ENCODE measurements around the gene POU5F1.
"Not testable (repeated sequence)": the region's sequence is repeated elsewhere in the genome, so short reads cannot be mapped to it uniquely, and the experiment has no call there.

Gene POU5F1

DNA sequence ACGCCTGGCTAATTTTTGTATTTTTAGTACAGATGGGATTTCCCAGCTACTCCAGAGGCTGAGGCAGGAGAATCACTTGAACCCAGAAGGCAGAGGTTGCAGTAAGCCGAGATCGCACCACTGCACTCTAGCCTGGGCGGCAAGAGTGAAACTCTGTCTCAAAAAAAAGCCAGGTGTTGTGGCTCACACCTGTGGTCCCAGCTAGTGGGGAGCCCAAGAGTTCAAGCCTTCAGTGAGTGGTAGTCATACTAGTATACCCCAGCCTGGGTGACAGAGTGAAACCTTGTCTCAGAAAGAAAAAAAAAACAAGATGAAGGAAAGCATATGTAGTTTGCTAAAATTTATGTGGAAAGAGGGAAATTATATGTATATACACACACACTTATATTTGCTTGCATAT, 20.0 kb upstream of the POU5F1 start:
- no peak for DNase-seq (ENCODE audit: low spot score)

DNA sequence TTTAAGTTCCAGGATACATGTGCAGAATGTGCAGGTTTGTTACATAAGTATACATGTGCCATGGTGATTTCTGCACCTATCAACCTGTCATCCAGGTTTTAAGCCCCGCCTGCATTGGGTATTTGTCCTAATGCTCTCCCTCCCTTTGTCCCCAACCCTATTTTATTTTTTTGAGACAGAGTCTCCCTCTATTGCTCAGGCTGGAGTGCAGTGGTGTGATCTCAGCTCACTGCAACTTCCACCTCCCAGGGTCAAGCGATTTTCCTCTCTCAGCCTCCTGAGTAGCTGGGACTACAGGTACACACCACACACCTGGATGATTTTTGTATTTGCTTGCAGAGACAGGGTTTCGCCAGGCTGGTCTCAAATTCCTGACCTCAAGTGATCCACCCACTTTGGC, 18.7 kb upstream of the POU5F1 start:
- DNase-seq (ENCODE audit: low spot score) = not testable (repeated sequence)

DNA sequence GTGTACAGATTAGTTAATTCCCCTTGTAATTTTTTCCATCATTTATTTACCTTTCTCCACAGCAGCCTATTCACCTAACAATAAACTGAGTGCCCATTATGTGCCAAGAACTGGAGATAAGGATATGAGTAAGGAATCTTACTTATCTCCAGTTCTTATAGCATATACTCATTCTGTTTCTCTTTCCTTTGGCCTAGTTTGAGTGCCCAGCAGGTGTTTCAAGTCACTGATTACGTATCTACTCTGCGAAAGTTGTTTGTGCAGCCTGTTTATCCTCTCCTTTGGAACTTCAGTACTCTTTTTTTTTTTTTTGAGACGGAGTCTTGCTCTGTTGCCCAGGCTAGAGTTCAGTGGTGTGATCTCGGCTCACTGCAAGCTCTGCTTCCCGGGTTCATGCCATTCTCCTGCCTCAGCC, 17.3 kb upstream of the POU5F1 start:
- DNase-seq (ENCODE audit: low spot score) = no peak

DNA sequence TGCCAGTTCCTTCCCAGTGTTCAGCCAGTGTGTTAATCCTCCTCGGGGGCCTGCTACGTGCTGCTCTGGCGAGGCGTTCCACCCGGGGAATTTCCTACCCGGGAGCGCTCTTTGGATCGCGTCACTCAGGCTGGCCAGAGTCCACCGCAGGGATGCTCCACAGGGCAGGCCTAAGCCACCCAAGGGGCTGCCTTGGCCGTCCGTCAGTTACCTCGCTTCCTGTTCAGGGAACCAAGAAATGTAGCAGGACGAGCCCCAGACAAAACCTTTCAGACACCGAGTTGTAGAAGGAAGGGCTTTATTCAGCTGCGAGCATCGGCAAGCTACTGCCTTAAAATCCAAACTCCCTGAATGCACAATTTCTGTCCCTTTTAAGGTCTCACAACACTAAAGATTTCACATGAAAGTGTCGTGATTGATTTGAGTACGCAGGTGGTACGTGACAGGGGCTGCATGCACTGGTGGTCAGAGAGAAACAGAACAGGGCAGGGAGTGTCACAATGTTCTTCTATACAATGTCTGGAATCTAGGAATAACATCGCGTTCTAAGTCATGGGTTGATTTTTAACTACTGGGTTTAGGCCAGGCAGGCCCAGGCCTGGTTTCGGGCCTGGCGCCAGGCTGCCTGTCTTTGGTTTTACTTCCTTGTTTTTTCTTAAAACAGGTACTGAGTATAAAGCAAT, 15.7 kb upstream of the POU5F1 start:
- DNase-seq (ENCODE audit: low spot score) = no peak

DNA sequence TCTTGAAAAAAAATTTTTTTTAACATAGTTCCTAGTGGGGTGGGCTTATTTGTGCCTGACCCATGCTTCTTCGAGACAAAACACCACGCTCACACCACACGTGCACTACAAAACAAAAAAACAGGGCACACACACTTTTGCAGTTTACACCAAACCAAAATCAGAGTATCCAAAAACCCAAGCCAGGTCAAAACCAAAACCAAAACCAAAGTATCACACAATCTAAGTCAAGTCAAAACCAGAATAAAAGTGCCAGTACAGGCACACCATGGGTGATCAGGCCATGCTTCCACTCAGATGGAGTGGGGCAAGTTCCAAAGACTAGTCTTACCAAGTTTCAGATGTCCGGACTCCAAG, 15.2 kb upstream of the POU5F1 start:
- DNase-seq (ENCODE audit: low spot score) = not testable (repeated sequence)

DNA sequence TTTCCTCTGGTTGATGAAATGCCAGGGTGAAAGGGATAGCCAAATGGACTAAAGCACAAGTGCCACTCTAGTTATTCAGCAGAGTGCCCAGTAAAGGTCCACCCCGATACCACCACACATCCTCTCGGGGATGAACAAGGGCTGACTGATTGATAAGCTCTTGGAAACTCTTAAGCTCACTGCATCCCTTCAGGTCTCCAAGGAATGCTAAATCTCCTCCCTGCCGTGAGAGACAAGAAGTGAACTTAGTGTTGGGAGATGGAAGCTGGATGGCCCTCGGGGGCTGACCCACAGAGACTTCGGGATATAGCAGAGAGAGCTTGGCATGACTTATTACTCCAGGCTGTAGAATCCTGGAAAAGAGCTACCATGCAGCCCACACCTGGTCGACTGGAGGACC, 13.4 kb upstream of the POU5F1 start:
- not testable (repeated sequence) for DNase-seq (ENCODE audit: low spot score)

DNA sequence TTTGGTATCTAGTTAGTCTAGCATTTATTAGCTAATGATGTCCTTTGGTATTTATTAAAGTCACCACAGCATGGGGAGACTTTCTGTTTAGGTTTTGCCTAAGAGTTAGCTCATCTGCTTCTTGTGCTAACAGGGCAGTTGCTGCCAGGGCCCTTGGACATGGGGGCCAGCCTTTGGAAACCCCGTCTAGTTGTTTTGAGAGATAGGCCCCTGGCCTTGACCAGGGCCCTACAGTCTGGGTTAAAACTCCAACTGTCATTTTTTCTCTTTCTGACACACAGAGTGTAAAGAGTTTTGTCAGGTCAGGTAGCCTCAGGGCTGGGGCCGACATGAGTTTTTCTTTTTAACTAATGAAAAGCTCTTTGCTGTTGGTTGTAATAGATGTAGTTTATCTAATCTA, 12.8 kb upstream of the POU5F1 start:
- not testable (repeated sequence) for DNase-seq (ENCODE audit: low spot score)

DNA sequence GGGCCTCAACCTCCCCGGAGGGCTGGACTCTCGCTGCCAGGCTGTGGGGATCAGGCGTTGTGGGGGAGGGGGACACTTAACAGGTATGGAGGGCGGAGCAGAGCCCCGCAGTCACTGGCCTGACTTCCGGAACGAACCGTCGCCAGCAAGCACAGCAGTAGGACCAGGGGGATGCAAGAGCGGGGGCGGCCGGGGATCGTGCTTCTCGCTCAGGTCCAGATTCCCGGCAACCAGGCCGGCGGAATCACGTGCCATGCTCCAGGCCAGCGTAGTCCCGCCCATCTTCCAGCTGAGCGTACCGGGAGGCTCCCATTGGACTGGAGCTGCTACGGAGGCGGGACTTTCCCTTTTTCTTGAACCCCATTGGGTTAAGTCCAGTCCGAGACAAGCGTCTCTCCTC, 10.0 kb upstream of the POU5F1 start:
- peak; percentile 48 for DNase-seq (ENCODE audit: low spot score)

DNA sequence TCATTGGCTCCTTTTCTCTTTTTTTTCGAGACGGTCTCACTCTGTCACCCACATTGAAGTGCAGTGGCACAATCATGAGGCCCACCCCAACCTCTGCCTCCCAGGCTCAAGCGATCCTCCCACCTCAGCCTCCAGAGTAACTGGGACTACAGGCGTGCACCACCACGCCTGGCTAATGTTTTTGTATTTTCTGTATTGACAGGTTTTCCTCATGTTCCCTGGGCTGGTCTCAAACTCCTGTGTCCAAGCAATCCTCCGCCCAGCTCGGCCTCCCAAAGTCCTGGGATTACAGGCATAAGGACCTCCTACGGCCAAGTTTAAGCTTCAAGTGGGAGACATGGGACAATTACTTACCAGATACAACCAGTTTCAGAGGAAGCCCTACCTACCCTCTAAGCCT, 9.4 kb upstream of the POU5F1 start:
- no peak for DNase-seq (ENCODE audit: low spot score)

DNA sequence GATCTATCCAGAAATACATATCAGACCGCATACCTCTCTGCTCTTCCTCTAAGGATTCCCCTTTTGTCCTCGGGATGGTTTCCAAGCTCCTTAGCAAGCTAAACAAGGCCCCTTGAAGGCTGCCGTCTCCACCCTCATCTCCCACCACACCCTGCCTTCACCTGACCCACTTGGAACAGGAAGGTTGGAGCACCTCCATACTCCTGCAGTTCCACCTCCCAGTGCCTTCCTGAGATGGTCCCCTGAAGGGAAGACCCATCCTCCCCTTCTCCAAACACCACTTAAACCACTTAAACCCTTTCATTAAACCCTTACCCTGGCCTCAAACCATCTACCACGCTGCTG, 8.5 kb upstream of the POU5F1 start:
- DNase-seq (ENCODE audit: low spot score) = no peak

DNA sequence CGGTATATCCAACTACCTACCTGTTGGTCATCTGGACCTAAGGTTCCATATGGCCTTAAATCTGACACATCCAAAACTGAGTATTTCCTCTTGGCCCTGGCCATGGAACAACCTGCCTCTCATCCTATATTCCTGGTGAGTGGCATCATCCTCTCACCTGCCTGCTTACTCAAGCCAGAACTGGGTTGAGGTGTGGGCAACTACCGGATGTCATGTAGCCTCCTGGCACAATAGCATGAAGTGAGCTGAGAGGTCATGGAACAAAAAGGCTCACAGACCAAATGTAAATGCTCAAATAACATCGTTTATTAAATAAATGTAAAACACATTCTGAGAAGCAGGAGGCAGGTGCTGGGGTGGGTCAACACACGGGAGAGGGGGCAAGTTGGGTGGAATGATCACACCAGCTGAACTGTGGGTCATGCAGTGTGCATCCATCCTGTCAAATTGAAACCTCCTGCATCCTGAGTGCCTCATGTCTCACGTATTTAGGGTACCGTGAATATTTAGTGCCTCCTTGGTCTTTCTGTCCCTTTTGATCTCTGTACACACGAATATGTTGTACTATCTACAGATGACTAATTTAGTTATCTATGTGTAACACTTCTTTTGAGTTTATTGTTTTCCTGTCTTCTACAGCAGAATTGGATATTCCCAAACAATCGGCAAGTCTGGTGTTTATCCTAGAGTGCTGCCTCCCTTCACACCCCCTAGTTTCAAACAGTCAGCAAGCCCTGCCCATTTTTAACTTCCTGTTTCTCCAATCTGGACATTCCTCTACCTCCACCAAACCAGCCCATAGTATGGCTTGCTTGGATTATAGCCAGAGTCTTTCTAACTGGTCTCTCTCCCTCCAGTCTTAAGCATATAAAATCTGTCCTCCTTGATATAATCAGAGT, 7.9 kb upstream of the POU5F1 start:
- no peak for DNase-seq (ENCODE audit: low spot score)

DNA sequence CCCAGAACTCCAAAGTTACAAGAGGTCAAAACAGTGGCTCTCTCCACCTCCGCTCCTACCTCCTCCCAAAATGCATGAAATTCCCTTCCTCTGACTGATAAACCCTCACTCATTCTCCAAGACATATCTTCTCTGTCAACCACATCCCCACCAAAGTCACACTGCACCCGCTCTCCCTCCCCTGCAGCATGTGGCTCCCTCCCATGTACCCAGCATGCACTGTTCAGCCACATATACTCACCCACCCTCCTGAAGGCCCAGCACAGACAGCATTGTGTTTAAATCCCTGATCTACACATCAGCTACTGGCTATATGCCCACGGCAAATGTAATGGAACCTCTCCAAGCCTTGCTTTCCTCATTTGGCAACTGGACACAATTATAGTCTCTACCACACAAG, 5.5 kb upstream of the POU5F1 start:
- DNase-seq (ENCODE audit: low spot score) = peak; percentile 52

DNA sequence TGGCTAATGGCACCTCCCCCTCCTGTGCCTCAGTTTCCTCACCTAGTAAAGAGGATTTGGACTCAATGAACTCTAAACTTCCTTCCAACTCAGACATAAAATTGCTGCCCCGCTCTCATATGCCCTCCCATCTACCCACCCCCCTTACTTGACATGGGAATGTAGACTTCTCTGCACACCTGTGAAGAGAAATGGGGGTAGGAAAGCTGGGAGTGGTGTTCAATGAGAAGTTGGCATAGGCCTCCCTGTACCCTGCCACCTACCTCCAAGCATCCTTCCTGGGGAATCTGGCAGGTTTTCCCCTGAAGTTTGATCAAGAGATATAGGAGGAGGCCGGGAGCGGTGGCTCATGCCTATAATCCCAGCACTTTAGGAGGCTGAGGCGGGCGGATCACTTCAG, 3.9 kb upstream of the POU5F1 start:
- no peak for DNase-seq (ENCODE audit: low spot score)

DNA sequence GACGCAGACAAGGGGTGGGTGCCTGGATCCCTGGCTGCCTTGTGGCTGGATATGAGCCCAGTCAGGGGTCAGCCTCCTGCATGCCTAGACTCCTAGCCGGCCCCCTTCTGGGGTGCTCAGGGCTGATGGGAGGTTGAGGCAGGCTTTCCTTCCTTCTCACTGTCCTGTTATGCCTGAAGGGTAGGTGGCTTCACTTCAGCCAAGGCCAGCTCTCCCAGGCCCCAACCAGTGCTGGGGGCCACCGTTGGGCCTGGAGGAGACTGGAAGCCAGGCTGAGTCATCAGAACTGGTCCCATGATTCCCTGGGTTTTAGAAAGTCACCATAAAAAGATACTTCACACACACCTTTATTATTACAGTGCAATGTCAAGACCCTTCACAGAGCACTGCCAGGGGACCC, 2.9 kb upstream of the POU5F1 start:
- no peak for DNase-seq (ENCODE audit: low spot score)

DNA sequence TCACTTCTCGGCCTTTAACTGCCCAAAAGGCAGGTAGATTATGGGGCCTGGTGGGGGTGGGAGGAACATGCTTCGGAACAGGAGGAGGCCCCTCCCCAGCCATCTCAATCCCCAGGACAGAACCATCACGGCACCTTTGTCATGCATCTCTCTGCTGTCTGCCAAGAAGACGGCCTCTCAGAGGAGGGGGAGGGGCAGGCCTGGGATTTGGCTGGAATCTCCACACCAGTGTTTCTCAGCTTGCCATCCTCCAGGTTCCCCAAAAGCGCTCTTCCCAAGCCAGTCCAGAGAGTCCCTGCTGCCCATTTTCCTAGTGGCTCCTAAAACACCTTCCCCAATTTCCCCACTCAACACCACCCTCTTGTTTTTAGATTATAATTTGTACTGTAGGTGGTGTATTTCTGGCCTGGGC, 2.5 kb upstream of the POU5F1 start:
- no peak for DNase-seq (ENCODE audit: low spot score)

DNA sequence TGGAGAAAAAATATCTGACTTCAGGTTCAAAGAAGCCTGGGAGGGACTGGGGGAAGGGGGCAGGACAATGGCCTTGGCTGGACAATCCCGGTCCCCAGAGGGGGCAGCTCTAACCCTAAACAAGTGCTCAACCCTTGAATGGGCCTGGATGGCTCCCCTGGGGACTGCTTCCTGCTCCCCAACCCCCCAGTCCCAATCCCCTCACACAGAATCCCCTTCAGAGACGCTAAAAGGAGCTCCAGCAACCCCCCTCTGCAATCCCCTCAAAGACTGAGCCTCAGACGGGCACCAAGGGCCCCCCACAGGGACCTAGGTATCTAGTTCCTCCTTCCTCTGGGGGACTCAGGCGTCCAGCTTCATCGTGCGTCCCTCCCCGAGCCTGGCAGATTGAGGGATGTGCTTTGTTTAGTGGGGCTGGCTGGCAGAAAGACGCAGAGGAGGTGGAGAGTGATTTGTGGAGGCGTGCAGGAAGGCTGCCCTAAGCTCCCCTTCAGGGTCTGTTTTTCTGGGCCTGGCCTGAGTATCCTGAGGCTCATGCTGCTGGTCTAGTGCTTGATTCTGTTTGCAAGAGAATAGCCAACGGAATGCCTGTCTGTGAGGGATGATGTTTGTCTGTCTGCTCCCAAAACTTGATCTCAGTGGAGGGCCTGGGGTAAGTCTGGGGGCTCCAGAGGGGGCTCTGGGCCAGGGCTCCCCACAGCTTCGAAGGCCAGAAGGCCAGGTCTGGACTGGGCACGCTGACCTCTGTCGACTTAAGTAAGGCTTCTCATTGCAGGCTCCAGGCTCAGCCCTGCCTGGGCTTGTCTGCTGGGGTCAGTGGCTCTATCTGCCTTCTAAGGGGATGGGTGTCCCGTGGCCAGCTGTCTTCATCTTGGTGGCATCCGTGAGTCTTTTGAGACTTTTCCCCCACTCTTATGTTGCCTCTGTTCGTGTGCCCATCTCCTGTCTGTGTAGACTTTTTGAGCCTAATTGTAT, 1.7 kb upstream of the POU5F1 start:
- DNase-seq (ENCODE audit: low spot score) = no peak

DNA sequence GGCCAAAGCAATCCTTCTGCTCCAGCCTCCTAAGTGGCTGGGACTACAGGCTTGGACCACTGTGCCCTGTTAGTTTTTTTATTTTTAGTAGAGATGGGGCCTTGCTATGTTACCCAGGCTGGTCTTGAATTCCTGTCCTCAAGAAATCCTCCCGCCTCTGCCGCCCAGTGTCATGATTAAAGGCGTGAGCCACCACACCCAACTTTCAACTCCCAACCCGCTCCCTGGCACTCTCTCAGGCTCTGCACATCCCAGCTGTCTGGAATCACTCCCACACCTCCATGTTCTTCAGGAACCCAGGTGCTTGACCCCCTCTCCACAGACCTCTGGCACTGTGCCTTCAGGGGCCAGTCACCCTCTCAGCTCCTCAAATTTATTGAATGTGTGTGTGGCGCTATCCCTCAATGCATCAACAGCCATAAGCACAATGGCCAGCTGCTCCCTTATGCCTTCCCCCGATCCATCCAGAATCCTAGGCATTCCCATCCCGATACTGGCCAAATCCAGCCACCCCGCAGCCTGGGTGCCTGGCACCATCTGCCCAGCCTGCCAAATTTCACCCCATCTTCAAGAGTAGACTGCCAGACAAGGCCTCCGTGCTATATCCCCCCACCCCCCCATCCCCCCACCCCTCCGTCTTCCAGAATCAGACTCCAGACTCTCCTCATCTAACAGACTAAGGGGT, 647 bp upstream of the POU5F1 start:
- DNase-seq (ENCODE audit: low spot score) = no peak

DNA sequence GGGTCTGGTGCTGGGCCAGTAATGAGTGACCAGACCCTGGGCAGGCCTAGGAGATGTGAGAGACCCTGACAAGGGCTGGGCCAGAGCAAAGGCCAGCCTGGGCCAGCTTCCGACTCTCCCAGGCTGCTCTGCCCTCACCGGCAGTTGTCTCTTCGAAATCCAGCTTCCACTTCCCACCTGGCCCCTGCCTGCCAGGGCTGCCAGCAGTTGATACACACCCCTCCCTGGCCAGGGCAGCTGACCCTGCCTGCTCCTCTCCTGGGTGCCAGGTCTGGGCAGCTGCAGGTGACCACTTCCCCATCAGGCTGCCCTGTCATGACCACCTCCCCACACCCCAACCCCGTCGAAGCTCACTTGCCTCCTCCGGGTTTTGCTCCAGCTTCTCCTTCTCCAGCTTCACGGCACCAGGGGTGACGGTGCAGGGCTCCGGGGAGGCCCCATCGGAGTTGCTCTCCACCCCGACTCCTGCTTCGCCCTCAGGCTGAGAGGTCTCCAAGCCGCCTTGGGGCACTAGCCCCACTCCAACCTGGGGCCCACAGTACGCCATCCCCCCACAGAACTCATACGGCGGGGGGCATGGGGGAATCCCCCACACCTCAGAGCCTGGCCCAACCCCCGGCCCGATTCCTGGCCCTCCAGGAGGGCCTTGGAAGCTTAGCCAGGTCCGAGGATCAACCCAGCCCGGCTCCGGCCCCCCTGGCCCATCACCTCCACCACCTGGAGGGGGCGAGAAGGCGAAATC, 453 bp downstream of the POU5F1 start:
- DNase-seq (ENCODE audit: low spot score) = not testable (repeated sequence)

DNA sequence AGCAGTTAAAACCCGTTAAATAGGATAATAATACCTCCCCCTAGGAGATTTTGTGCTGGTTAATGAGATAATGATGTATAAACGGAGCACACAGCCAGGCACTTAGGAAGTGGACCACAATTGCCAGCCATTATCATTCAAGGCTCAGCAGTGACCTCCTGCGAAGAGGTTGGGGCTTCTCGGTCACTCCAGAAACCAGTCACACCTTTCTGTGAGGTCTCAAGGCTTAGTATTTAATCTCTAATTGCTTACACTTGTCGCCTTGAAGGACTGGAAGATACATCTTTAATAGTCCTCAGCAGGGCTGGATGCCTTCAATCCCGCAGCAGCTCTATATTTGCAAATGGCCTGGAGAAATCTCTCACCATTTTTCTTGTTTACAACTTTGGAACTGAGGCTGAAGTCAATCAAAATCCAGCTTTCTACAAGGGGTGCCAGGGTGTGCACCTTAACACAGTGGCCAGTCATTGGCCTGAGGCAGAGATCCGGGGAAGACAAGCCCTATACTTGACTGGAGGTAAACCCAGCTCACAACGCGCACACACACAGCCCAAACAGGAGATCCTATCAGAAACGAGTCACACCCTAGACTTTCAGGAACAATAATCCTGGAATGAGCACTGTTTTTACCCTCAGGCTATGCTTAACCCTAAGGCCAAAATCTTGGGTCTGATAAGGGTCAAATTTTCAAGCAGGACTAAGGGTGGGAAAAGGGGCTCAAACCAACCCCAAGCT, 1.2 kb downstream of the POU5F1 start:
- DNase-seq (ENCODE audit: low spot score) = no peak

DNA sequence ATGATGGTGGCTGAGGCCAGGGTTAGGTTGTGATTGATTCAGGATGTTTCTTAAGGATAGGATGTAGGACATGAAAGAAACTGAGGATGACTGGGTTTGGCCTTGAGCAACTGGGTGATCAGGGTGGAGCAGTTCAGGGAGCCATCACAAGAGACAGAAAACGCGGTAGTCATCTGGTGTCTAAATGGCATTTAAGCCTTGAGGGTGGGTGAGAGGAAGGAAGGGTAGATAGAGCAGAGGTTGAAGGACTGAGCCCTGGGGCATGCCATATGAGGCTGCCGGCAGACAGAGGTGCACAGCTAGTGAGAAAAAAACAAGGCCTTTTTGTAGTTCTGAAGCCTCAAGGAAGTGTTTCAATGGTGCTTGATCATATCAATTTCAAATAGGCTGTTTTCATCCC, 1.9 kb downstream of the POU5F1 start:
- no peak for DNase-seq (ENCODE audit: low spot score)

DNA sequence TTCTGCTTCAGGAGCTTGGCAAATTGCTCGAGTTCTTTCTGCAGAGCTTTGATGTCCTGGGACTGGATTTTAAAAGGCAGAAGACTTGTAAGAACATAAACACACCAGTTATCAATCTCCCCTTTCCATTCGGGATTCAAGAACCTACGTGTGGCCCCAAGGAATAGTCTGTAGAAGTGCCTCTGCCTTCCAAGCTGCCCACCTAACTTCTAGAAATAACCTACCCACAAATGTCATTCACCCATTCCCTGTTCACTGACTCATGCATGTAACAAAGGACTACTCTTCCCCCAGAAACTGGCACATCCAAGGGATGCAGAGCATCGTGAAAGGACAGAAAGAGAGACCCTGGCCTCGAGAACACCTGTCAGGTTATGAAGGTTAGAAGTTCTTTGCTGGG, 4.5 kb downstream of the POU5F1 start:
- no peak for DNase-seq (ENCODE audit: low spot score)
